ENCODE measurements around the gene RAB8B.

- TF ChIP-seq POLR2A (IDR thresholded peaks at IDR 0.05) (no peak), CTCF (IDR thresholded peaks at IDR 0.05) (no peak)
These were observed 111.7 kb downstream of the RAB8B start for GRCh38 chr15:63301088-63301487.

Measured in lower leg skin (tissue), 3 donors.